B cell (primary cell): ENCODE results near the gene PDLIM1. TPM values are rescaled to one million over a fixed set of nuclear protein-coding genes. Genes with fewer than 3 reads are reported as not detected.

Experiments used
- ATAC-seq: fragments of 200-7000 bp; cut with Tn5 transposase; one replicate; pipeline ENCODE4 v1.10.0; 2021; ENCODE audit warnings: low read depth, mild to moderate bottlenecking, moderate number of reproducible peaks, moderate library complexity
- CTCF ChIA-PET: fragments of 350-600 bp; sonication (Branson Sonifier 250); formaldehyde crosslinking; loops from one replicate; lab custom pipeline; 2021; ENCODE audit warnings: antibody characterized with exemption, inconsistent platforms; lab: Charles Lee
- POLR2A ChIA-PET: fragments of 350-600 bp; sonication (Branson Sonifier 250); formaldehyde crosslinking; loops from one replicate; lab custom pipeline; 2021; ENCODE audit warnings: antibody characterized with exemption; lab: Charles Lee
- DNase-seq: peaks from one replicate; pipeline ENCODE4 v3.0.0; 2013
- H2AFZ ChIP-seq: 2 replicates; pipeline ENCODE4 v1.6.1; 2012; ENCODE audit warnings: mild to moderate bottlenecking, low read depth, low read length; ENCODE audit not compliant: insufficient read depth, poor library complexity, severe bottlenecking
- H3K27ac ChIP-seq, 2 donors: 1 replicate in 1 of 2; 2 replicates in 1 of 2; pipeline ENCODE4 v1.5.1; 2012 to 2013; ENCODE audit warnings: low read length in 2 of 2, mild to moderate bottlenecking in 2 of 2, moderate library complexity in 1 of 2
- H3K27me3 ChIP-seq, 4 experiments: fragments of 200-600 bp in 1 of 4; sonication (generic) in 1 of 4; replicated peaks in 1 of 4; 1 replicate in 2 of 4; 2 replicates in 2 of 4; pipeline versions ENCODE4 v1.6.1 to v1.7.0; 2013 to 2016; ENCODE audit warnings: low read length in 3 of 4, mild to moderate bottlenecking in 2 of 4, mixed read lengths in 1 of 4, moderate library complexity in 1 of 4; ENCODE audit not compliant: insufficient read depth in 4 of 4, control insufficient read depth in 3 of 4; ENCODE audit errors: control extremely low read depth in 1 of 4
- H3K36me3 ChIP-seq, 2 experiments: replicated peaks in 1 of 2; 1 replicate in 1 of 2; 2 replicates in 1 of 2; pipeline versions ENCODE4 v1.6.1 to v1.7.1; 2013; ENCODE audit warnings: low read length in 1 of 2; ENCODE audit not compliant: insufficient read depth in 2 of 2, control insufficient read depth in 1 of 2; ENCODE audit errors: control extremely low read depth in 1 of 2, extremely low read depth in 1 of 2
- H3K4me1 ChIP-seq, 2 donors: fragments of 200-600 bp in 1 of 2; sonication (generic) in 1 of 2; 1 replicate in 1 of 2; 2 replicates in 1 of 2; pipeline versions ENCODE4 v1.5.1 to v1.6.1; 2013 to 2017; ENCODE audit warnings: low read length in 2 of 2; ENCODE audit not compliant: control insufficient read depth in 2 of 2, insufficient read depth in 2 of 2
- H3K4me2 ChIP-seq: replicated peaks from 2 replicates; pipeline ENCODE3; 2012; ENCODE audit warnings: mild to moderate bottlenecking, low read depth, low read length; ENCODE audit not compliant: poor library complexity, severe bottlenecking
- H3K4me3 ChIP-seq, 5 experiments: fragments of 200-600 bp in 1 of 5; sonication (generic) in 1 of 5; 1 replicate in 3 of 5; 2 replicates in 2 of 5; pipeline versions ENCODE4 v1.5.1 to v1.7.0; 2011 to 2016; ENCODE audit warnings: low read length in 4 of 5, mild to moderate bottlenecking in 4 of 5, low read depth in 2 of 5, control low read depth in 1 of 5, moderate library complexity in 1 of 5; ENCODE audit not compliant: insufficient read depth in 1 of 5; ENCODE audit errors: control extremely low read depth in 1 of 5, extremely low read depth in 1 of 5
- H3K79me2 ChIP-seq: fragments of 200-600 bp; sonication (generic); one replicate; pipeline ENCODE4 v1.6.0; 2016; ENCODE audit warnings: low read length; ENCODE audit not compliant: control insufficient read depth, insufficient read depth
- H3K9ac ChIP-seq: fragments of 200-600 bp; sonication (generic); 2 replicates; pipeline ENCODE4 v1.6.1; 2017; ENCODE audit warnings: mild to moderate bottlenecking, low read length, moderate library complexity
- H3K9me3 ChIP-seq, 3 donors: one replicate each; pipeline versions ENCODE4 v1.6.1 to v1.7.1; 2013; ENCODE audit warnings: low read length in 2 of 3; ENCODE audit not compliant: control insufficient read depth in 2 of 3, insufficient read depth in 1 of 3; ENCODE audit errors: control extremely low read depth in 1 of 3
- H4K20me1 ChIP-seq: 2 replicates; pipeline ENCODE4 v1.6.0; 2012; ENCODE audit warnings: mild to moderate bottlenecking, low read length; ENCODE audit not compliant: insufficient read depth, control insufficient read depth, poor library complexity, severe bottlenecking
- H3K27ac Mint-ChIP-seq: one replicate; pipeline ENCODE4 v1.8.0; 2021; ENCODE audit warnings: mixed read lengths
- H3K27me3 Mint-ChIP-seq: one replicate; pipeline ENCODE4 v1.8.0; 2021; ENCODE audit warnings: mixed read lengths
- H3K4me1 Mint-ChIP-seq: one replicate; pipeline ENCODE4 v1.8.0; 2021; ENCODE audit warnings: mixed read lengths
- H3K4me3 Mint-ChIP-seq: one replicate; pipeline ENCODE4 v1.8.0; 2021; ENCODE audit warnings: mixed read lengths
- H3K9me3 Mint-ChIP-seq: one replicate; pipeline ENCODE4 v1.8.0; 2022; ENCODE audit warnings: mixed read lengths; ENCODE audit not compliant: insufficient read depth
- EZH2 ChIP-seq: IDR thresholded peaks from 2 replicates; pipeline ENCODE4 v1.6.1; 2012; ENCODE audit warnings: borderline replicate concordance, low read depth, mild to moderate bottlenecking, moderate library complexity, low read length; ENCODE audit not compliant: insufficient read depth, poor library complexity, severe bottlenecking
- WGBS: methylation state at CpG from one replicate; pipeline ENCODE4 v1.1.5; 2013; ENCODE audit warnings: missing lambda C conversion rate; ENCODE audit not compliant: insufficient coverage; 5-methylcytosine and 5-hydroxymethylcytosine counted together
- intact Hi-C: fragments of 100-400 bp; cut with micrococcal nuclease; formaldehyde crosslinking; loops from one replicate; pipeline ENCODE4 v1.10.0; 2022
- polyA plus RNA-seq: library from polyadenylated mRNA; depleted of rRNA; stranded (reverse); fragments of >200 nt; gene quantifications from 2 replicates; pipeline ENCODE4 v1.2.3, GENCODE V29; 2012
- total RNA-seq, 2 donors: library from RNA; stranded (reverse); fragments of 120-200 nt in 1 of 2; gene quantifications; 1 replicate in 1 of 2; 2 replicates in 1 of 2; pipeline versions ENCODE4 v1.2.3 to v1.2.4, GENCODE V29; 2013 to 2022
- TF ChIP-seq, protein P1 (sequence below): fragments of 200-600 bp; IDR thresholded peaks from one replicate; pipeline ENCODE4 v1.8.0; 2022; ENCODE audit warnings: antibody characterized with exemption, mild to moderate bottlenecking

PDLIM1 gene
- total and polyA plus RNA-seq, 2 donors (not counting 1 experiment from before 2014, with no cell fraction given), result 123 to 135 TPM

DNA sequence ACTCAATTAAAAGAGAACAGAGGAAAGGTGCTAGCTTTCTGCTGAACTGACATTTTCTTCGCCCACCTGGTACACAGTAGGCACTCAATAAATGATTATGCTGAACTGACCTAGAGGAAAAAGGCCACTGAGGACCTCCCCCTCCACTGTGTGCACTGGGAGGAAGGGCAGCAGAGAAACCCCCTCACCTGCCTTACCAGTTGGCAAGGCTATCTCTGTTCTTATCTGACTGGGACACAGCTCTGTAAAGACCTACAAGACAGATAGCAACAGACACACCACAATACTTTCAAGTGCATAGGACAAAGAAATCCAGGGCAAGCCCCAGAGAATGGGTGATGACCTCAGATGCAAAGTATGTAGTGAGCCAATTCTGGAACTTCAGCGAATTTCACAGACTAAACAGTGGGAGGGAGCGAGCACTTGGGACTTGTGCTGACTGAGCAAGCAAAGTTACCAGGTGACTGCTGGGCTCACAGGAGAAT is 30.4 kb downstream of the PDLIM1 start:
- ChIA-PET CTCF (interaction anchor here (1.2 to 5.5 kb wide), 5 partner anchors 14 to 103 kb away, joined by 3 to 26 read pairs (median 5); no protein-coding TSS in a partner anchor), POLR2A (no interaction called here)
- Histone ChIP-seq H3K9me3 (peaks cover 0 to 3% (median 0%) of the 10 kb centered on the region in 3 donors), H4K20me1 (peaks cover 9% of the 10 kb centered on the region), H3K27me3 (no peaks in the 10 kb centered on the region), H3K36me3 (peaks cover 0 to 56% of the 10 kb centered on the region in 2 experiments), H3K79me2 (peaks cover 36% of the 10 kb centered on the region), H3K4me3 (no peak overlapping the region), H3K27ac (peak overlapping the region in 1 of 2 donors; percentile 41), H2AFZ (no peak overlapping the region), H3K9ac (no peak overlapping the region), H3K4me1 (peaks cover 16 to 29% of the 10 kb centered on the region in 2 donors), H3K4me2 (no peak overlapping the region)
- intact Hi-C loops, result no loop called here
- no peak for DNase-seq
- ATAC-seq, result no peak
- TF ChIP-seq, protein P1, sequence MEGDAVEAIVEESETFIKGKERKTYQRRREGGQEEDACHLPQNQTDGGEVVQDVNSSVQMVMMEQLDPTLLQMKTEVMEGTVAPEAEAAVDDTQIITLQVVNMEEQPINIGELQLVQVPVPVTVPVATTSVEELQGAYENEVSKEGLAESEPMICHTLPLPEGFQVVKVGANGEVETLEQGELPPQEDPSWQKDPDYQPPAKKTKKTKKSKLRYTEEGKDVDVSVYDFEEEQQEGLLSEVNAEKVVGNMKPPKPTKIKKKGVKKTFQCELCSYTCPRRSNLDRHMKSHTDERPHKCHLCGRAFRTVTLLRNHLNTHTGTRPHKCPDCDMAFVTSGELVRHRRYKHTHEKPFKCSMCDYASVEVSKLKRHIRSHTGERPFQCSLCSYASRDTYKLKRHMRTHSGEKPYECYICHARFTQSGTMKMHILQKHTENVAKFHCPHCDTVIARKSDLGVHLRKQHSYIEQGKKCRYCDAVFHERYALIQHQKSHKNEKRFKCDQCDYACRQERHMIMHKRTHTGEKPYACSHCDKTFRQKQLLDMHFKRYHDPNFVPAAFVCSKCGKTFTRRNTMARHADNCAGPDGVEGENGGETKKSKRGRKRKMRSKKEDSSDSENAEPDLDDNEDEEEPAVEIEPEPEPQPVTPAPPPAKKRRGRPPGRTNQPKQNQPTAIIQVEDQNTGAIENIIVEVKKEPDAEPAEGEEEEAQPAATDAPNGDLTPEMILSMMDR, result no peak
- no peak for TF ChIP-seq EZH2
- Mint-ChIP-seq H3K27ac (no peak overlapping the region), H3K9me3 (no peaks in the 10 kb centered on the region), H3K4me3 (no peak overlapping the region), H3K4me1 (peaks cover 33% of the 10 kb centered on the region), H3K27me3 (no peaks in the 10 kb centered on the region)
- 90% methylated on average over 3 of the region's 3 CpGs for WGBS

DNA sequence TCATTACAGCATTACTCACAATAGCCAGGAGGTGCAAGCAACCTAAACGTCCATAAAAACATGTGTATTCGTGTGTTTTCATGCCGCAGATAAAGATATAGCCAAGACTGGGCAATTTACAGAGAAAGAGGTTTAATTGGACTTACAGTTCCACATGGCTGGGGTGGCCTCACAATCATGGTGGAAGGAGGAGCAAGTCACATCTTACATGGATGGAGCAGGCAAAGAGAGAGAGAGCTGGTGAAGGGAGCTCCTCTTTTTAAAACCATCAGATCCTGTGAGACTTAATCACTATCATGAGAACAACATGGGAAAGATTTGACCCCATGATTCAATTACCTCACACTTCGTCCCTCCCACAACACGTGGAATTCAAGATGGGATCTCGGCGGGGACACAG is 33.0 kb downstream of the PDLIM1 start:
- Histone ChIP-seq H3K27ac (no peak overlapping the region), H4K20me1 (peaks cover 9% of the 10 kb centered on the region), H3K36me3 (peaks cover 0 to 59% of the 10 kb centered on the region in 2 experiments), H3K4me2 (no peak overlapping the region), H3K79me2 (peaks cover 54% of the 10 kb centered on the region), H3K27me3 (no peaks in the 10 kb centered on the region), H2AFZ (no peak overlapping the region), H3K9me3 (peaks cover 0 to 3% (median 0%) of the 10 kb centered on the region in 3 donors), H3K9ac (no peak overlapping the region), H3K4me3 (no peak overlapping the region), H3K4me1 (peaks cover 7 to 11% of the 10 kb centered on the region in 2 donors)
- intact Hi-C loops, result no loop called here
- ChIA-PET CTCF (interaction anchor here (1.4 to 5.5 kb wide), 3 partner anchors 11 to 105 kb away, joined by 3 to 26 read pairs (median 15); no protein-coding TSS in a partner anchor), POLR2A (no interaction called here)
- TF ChIP-seq, protein P1, result no peak
- no peak for TF ChIP-seq EZH2
- Mint-ChIP-seq H3K9me3 (no peaks in the 10 kb centered on the region), H3K4me3 (no peak overlapping the region), H3K27me3 (no peaks in the 10 kb centered on the region), H3K27ac (peak overlapping the region; percentile 1), H3K4me1 (peaks cover 26% of the 10 kb centered on the region)
- DNase-seq, result no peak
- WGBS, result 100% methylated on average over 3 of the region's 7 CpGs
- ATAC-seq, result no peak
